WTC11 (cell line): ENCODE measurements around the gene TMEM54. TPM values are rescaled to one million over a fixed set of nuclear protein-coding genes. Genes with fewer than 3 reads are reported as not detected.

ENCODE experiments used
- ATAC-seq: fragments of 200-7000 bp; cut with Tn5 transposase; 2 replicates; pipeline ENCODE4 v1.10.0; 2021; ENCODE audit warnings: mild to moderate bottlenecking, moderate library complexity
- CTCF ChIA-PET: fragments of 300-600 bp; sonication (Branson Sonifier 250); formaldehyde crosslinking; loops from one replicate; lab custom pipeline; 2021; ENCODE audit warnings: antibody characterized with exemption; lab: Charles Lee
- POLR2A ChIA-PET: fragments of 350-600 bp; sonication (Branson Sonifier 250); formaldehyde crosslinking; loops from one replicate; lab custom pipeline; 2021; ENCODE audit warnings: antibody characterized with exemption; lab: Charles Lee
- DNase-seq: peaks from one replicate; pipeline ENCODE4 v3.0.0; 2021; ENCODE audit warnings: low spot score
- H3K27ac Mint-ChIP-seq: 2 replicates; pipeline ENCODE4 v1.8.0; 2021; ENCODE audit warnings: mixed read lengths
- H3K27me3 Mint-ChIP-seq: 2 replicates; pipeline ENCODE4 v1.8.0; 2021; ENCODE audit warnings: low read depth, mild to moderate bottlenecking, moderate library complexity, mixed read lengths
- H3K36me3 Mint-ChIP-seq: 2 replicates; pipeline ENCODE4 v1.8.0; 2021; ENCODE audit warnings: mixed read lengths
- H3K4me1 Mint-ChIP-seq: 2 replicates; pipeline ENCODE4 v1.8.0; 2022; ENCODE audit warnings: mixed read lengths
- H3K4me3 Mint-ChIP-seq: 2 replicates; pipeline ENCODE4 v1.8.0; 2021; ENCODE audit warnings: mild to moderate bottlenecking, moderate library complexity, mixed read lengths
- H3K9me3 Mint-ChIP-seq: 2 replicates; pipeline ENCODE4 v1.8.0; 2021; ENCODE audit warnings: mixed read lengths
- ATF2 ChIP-seq: sonication (generic); formaldehyde crosslinking; IDR thresholded peaks from 2 replicates; pipeline ENCODE4 v1.8.1; 2022; ENCODE audit warnings: low read depth, missing genetic modification reagents, borderline replicate concordance
- FOXK1 ChIP-seq: sonication (generic); formaldehyde crosslinking; IDR thresholded peaks from 2 replicates; pipeline ENCODE4 v1.8.0; 2022; ENCODE audit warnings: mild to moderate bottlenecking, moderate library complexity, missing genetic modification reagents
- MLX ChIP-seq: sonication (generic); formaldehyde crosslinking; IDR thresholded peaks from 2 replicates; pipeline ENCODE4 v1.8.1; 2023; ENCODE audit warnings: mild to moderate bottlenecking, missing genetic modification reagents, moderate library complexity
- OVOL2 ChIP-seq: fragments of 250-450 bp; sonication (Bioruptor Pico); IDR thresholded peaks from 2 replicates; pipeline ENCODE4 v1.9.0; 2021; ENCODE audit warnings: mild to moderate bottlenecking, borderline replicate concordance
- RORB ChIP-seq: fragments of 250-450 bp; sonication (Bioruptor Pico); IDR thresholded peaks from 2 replicates; pipeline ENCODE4 v1.9.0; 2021; ENCODE audit warnings: mild to moderate bottlenecking
- TEAD1 ChIP-seq: sonication (generic); formaldehyde crosslinking; IDR thresholded peaks from 2 replicates; pipeline ENCODE4 v1.8.0; 2022; ENCODE audit warnings: mild to moderate bottlenecking, missing genetic modification reagents
- USF2 ChIP-seq: sonication (generic); formaldehyde crosslinking; IDR thresholded peaks from 2 replicates; pipeline ENCODE4 v1.8.1; 2023; ENCODE audit warnings: mild to moderate bottlenecking, missing genetic modification reagents, moderate library complexity
- ZNF232 ChIP-seq: sonication (generic); formaldehyde crosslinking; IDR thresholded peaks from 2 replicates; pipeline ENCODE4 v1.8.0; 2022; ENCODE audit warnings: mild to moderate bottlenecking, missing genetic modification reagents
- ZSCAN18 ChIP-seq: fragments of 250-450 bp; sonication (Bioruptor Pico); IDR thresholded peaks from 2 replicates; pipeline ENCODE4 v2.1.2; 2022; ENCODE audit warnings: mild to moderate bottlenecking, moderate library complexity
- total RNA-seq: library from RNA; stranded (reverse); gene quantifications from 3 replicates; pipeline ENCODE4 v1.2.3, GENCODE V29; 2021
- TF ChIP-seq, protein P1 (sequence below): fragments of 200-600 bp; IDR thresholded peaks from 2 replicates; pipeline ENCODE4 v1.8.0; 2022; ENCODE audit warnings: antibody characterized with exemption
- TF ChIP-seq, protein P2 (sequence below): sonication (generic); formaldehyde crosslinking; IDR thresholded peaks from 2 replicates; pipeline ENCODE4 v1.8.0; 2022; ENCODE audit warnings: mild to moderate bottlenecking, missing genetic modification reagents
- TF ChIP-seq, protein P3 (sequence below): fragments of 250-450 bp; sonication (Bioruptor Pico); conservative IDR thresholded peaks from 2 replicates; pipeline ENCODE4 v1.9.0; 2021; ENCODE audit warnings: mild to moderate bottlenecking
- TF ChIP-seq, protein P4 (sequence below): fragments of 250-450 bp; sonication (Bioruptor Pico); IDR thresholded peaks from 2 replicates; pipeline ENCODE4 v1.8.0; 2021; ENCODE audit warnings: mild to moderate bottlenecking

Gene TMEM54
- total RNA-seq, 1 experiment from 2014 or later: 20.7 TPM

DNA sequence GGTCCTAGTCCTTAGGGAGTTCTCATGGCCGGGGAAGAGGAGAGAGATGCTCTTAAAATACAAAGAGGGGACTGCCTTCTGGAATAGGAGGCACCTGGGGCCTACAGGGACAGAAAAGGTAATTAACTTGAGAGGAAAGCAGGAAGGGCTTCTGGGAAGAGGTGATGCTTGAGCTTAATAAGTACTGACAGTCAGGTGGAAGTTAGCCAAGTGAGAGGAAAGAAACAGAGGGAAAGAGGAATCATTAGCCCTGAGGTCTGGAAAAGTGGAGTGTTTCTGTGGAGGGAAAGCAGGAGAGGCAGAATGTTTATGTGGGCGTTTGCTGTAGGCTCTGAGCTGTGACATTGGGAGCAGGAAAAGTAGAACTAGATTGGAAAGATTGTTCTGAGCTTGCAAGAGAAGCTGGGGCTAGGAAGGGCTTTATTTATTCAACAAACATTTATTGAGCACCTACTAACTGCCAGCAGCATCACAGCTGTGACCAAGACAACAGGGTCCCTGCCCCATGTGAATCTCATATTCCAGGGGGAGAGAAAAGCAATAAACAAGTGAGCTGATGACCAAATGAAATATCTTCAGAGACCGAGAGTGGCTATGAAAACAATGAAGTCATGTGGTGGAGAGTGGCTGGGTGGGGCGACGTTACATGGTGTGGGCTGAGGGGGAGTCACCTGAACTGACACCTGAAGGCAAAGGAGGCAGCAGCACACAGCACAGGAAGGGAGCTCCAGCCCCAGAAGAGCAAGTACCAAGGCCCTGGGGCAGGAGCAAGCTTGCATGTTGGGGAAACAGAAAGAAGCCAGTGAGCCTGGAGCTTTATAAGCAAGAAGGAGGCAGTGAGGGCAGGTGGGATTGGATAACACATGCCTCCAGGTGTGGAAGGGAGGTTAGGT, 26.1 kb downstream of the TMEM54 start (continued):
- TF ChIP-seq, protein P1, sequence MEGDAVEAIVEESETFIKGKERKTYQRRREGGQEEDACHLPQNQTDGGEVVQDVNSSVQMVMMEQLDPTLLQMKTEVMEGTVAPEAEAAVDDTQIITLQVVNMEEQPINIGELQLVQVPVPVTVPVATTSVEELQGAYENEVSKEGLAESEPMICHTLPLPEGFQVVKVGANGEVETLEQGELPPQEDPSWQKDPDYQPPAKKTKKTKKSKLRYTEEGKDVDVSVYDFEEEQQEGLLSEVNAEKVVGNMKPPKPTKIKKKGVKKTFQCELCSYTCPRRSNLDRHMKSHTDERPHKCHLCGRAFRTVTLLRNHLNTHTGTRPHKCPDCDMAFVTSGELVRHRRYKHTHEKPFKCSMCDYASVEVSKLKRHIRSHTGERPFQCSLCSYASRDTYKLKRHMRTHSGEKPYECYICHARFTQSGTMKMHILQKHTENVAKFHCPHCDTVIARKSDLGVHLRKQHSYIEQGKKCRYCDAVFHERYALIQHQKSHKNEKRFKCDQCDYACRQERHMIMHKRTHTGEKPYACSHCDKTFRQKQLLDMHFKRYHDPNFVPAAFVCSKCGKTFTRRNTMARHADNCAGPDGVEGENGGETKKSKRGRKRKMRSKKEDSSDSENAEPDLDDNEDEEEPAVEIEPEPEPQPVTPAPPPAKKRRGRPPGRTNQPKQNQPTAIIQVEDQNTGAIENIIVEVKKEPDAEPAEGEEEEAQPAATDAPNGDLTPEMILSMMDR: no peak
- TF ChIP-seq, protein P2, sequence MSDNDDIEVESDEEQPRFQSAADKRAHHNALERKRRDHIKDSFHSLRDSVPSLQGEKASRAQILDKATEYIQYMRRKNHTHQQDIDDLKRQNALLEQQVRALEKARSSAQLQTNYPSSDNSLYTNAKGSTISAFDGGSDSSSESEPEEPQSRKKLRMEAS: no peak
- no peak for TF ChIP-seq TEAD1
- TF ChIP-seq ZSCAN18 (CRISPR knock-in tag): no peak
- TF ChIP-seq FOXK1 (CRISPR knock-in tag): no peak
- TF ChIP-seq, protein P3, sequence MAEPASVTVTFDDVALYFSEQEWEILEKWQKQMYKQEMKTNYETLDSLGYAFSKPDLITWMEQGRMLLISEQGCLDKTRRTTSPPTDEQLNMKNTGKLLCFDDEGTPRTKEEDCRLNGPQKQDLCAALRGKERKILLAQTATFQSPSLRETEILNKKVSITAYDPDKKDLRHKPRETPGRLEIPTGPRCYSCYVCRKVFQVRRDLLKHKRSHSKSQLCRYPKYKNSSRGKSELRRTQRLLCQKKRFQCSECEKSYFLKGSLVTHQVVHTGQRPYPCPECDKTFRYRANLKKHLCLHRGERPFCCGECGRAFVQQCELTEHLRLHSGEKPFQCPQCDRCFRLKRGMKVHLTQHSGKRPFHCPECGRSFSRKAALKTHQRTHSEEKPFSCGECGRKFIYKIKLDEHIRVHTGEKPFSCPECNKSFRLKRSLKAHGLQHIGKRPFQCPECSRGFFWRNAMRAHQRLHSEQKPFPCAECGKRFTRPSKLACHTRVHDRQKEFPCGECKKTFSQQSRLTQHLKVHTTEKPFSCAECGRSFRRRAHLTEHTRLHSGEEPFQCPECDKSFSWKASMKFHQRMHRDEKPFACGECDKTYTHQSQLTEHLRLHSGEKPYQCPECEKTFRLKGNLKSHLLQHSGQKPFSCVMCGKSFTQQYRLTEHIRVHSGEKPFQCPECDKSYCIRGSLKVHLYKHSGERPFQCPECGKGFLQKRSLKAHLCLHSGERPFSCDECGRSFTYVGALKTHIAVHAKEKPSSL (CRISPR knock-in tag): no peak
- no peak for TF ChIP-seq ZNF232 (CRISPR knock-in tag)
- TF ChIP-seq RORB: no peak
- no peak for TF ChIP-seq MLX
- TF ChIP-seq USF2 (CRISPR knock-in tag): no peak
- TF ChIP-seq, all 79 proteins: peak for 0

- Mint-ChIP-seq H3K27ac (no peak overlapping the region), H3K27me3 (peaks cover 32% of the 10 kb centered on the region), H3K4me3 (no peak overlapping the region), H3K4me1 (peaks cover 47% of the 10 kb centered on the region), H3K36me3 (no peaks in the 10 kb centered on the region), H3K9me3 (no peaks in the 10 kb centered on the region)
- ChIA-PET CTCF (interaction anchor here (0.6 to 4.6 kb wide), 17 partner anchors 9 to 353 kb away, joined by 3 to 45 read pairs (median 4); partner anchors contain the start of genes AZIN2 and HPCA), POLR2A (no interaction called here)
- no peak for ATAC-seq
- DNase-seq: no peak
- TF ChIP-seq, protein P4, sequence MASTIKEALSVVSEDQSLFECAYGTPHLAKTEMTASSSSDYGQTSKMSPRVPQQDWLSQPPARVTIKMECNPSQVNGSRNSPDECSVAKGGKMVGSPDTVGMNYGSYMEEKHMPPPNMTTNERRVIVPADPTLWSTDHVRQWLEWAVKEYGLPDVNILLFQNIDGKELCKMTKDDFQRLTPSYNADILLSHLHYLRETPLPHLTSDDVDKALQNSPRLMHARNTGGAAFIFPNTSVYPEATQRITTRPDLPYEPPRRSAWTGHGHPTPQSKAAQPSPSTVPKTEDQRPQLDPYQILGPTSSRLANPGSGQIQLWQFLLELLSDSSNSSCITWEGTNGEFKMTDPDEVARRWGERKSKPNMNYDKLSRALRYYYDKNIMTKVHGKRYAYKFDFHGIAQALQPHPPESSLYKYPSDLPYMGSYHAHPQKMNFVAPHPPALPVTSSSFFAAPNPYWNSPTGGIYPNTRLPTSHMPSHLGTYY (CRISPR knock-in tag): no peak
- TF ChIP-seq ATF2 (CRISPR knock-in tag) (no peak), OVOL2 (CRISPR knock-in tag) (no peak)
Observed at GRCh38 chr1:32873484-32873883, 27.7 kb downstream of the TMEM54 start.
